Neuronal stem cell (in vitro differentiated cells): ENCODE results near the gene ARHGEF7. TPM values are rescaled to one million over a fixed set of nuclear protein-coding genes. Genes with fewer than 3 reads are reported as not detected.

Experiments used
- DNase-seq: peaks from one replicate; pipeline ENCODE4 v3.0.0-alpha.2; 2013; ENCODE audit warnings: low spot score
- H2AFZ ChIP-seq: one replicate; pipeline ENCODE4 v1.6.1; 2013; ENCODE audit warnings: mild to moderate bottlenecking, low read length, inconsistent platforms
- H2AK5ac ChIP-seq: 2 replicates; pipeline ENCODE4 v1.6.1; 2013; ENCODE audit warnings: low read depth, mild to moderate bottlenecking, inconsistent platforms, low read length, moderate library complexity, mixed read lengths
- H2BK120ac ChIP-seq: 2 replicates; pipeline ENCODE4 v1.6.1; 2013; ENCODE audit warnings: low read depth, mild to moderate bottlenecking, inconsistent platforms, low read length, moderate library complexity, mixed read lengths
- H2BK12ac ChIP-seq: one replicate; pipeline ENCODE4 v1.6.1; 2013; ENCODE audit warnings: low read length, inconsistent platforms
- H2BK15ac ChIP-seq: 2 replicates; pipeline ENCODE4 v1.6.1; 2013; ENCODE audit warnings: mild to moderate bottlenecking, low read length, inconsistent platforms, mixed read lengths
- H2BK5ac ChIP-seq: one replicate; pipeline ENCODE4 v1.6.1; 2013; ENCODE audit warnings: inconsistent platforms, mild to moderate bottlenecking, low read length, moderate library complexity
- H3K14ac ChIP-seq: one replicate; pipeline ENCODE4 v1.6.1; 2013; ENCODE audit warnings: low read length, inconsistent platforms
- H3K18ac ChIP-seq: 2 replicates; pipeline ENCODE4 v1.6.1; 2013; ENCODE audit warnings: low read length, inconsistent platforms
- H3K23ac ChIP-seq: 2 replicates; pipeline ENCODE4 v1.6.1; 2013; ENCODE audit warnings: low read depth, mild to moderate bottlenecking, mixed read lengths, low read length, inconsistent platforms; ENCODE audit not compliant: poor library complexity
- H3K27ac ChIP-seq: replicated peaks from 3 replicates; pipeline ENCODE4 v1.5.1; 2013; ENCODE audit warnings: low read length, inconsistent platforms
- H3K27me3 ChIP-seq, 3 experiments: 2 replicates each; pipeline ENCODE4 v1.6.1; 2013; ENCODE audit warnings: low read length in 3 of 3, mild to moderate bottlenecking in 2 of 3, inconsistent platforms in 1 of 3, low read depth in 1 of 3, mixed read lengths in 1 of 3, moderate library complexity in 1 of 3; ENCODE audit not compliant: control insufficient read depth in 3 of 3, insufficient read depth in 3 of 3
- H3K36me3 ChIP-seq, 2 donors: replicated peaks in 1 of 2; 2 replicates each; pipeline ENCODE4 v1.6.1; 2013; ENCODE audit warnings: low read length in 2 of 2; ENCODE audit not compliant: control insufficient read depth in 2 of 2, insufficient read depth in 2 of 2
- H3K4ac ChIP-seq: 2 replicates; pipeline ENCODE4 v1.6.1; 2013; ENCODE audit warnings: inconsistent platforms, mild to moderate bottlenecking, low read length, moderate library complexity
- H3K4me1 ChIP-seq, 2 donors: 1 replicate in 1 of 2; 2 replicates in 1 of 2; pipeline ENCODE4 v1.6.1; 2013; ENCODE audit warnings: low read length in 2 of 2, low read depth in 1 of 2; ENCODE audit not compliant: control insufficient read depth in 2 of 2, insufficient read depth in 1 of 2
- H3K4me2 ChIP-seq: one replicate; pipeline ENCODE4 v1.6.1; 2013; ENCODE audit warnings: mild to moderate bottlenecking, low read length, inconsistent platforms; ENCODE audit not compliant: insufficient read depth, poor library complexity, severe bottlenecking
- H3K4me3 ChIP-seq, 2 donors: 2 replicates each; pipeline ENCODE4 v1.5.1; 2013; ENCODE audit warnings: low read length in 2 of 2, mild to moderate bottlenecking in 2 of 2, inconsistent platforms in 1 of 2, moderate library complexity in 1 of 2
- H3K79me1 ChIP-seq: one replicate; pipeline ENCODE4 v1.6.1; 2013; ENCODE audit warnings: low read depth, mild to moderate bottlenecking, inconsistent platforms, low read length, moderate library complexity
- H3K9ac ChIP-seq: one replicate; pipeline ENCODE4 v1.6.1; 2013; ENCODE audit warnings: mild to moderate bottlenecking, low read depth, low read length, inconsistent platforms; ENCODE audit not compliant: poor library complexity
- H3K9me3 ChIP-seq, 2 donors: replicated peaks in 1 of 2; 2 replicates each; pipeline versions ENCODE3 to v1.6.1; 2013; ENCODE audit warnings: low read length in 2 of 2, mild to moderate bottlenecking in 2 of 2, inconsistent platforms in 1 of 2, low read depth in 1 of 2, mixed read lengths in 1 of 2, moderate library complexity in 1 of 2; ENCODE audit not compliant: control insufficient read depth in 2 of 2, insufficient read depth in 1 of 2
- H4K8ac ChIP-seq: one replicate; pipeline ENCODE4 v1.6.1; 2013; ENCODE audit warnings: low read depth, mild to moderate bottlenecking, inconsistent platforms, low read length, moderate library complexity
- H4K91ac ChIP-seq: one replicate; pipeline ENCODE4 v1.6.1; 2013; ENCODE audit warnings: low read length, low read depth, mild to moderate bottlenecking, inconsistent platforms; ENCODE audit not compliant: poor library complexity
- WGBS, 2 donors: extraction: QIAGEN DNeasy Blood & Tissue Kit; methylation state at CpG; one replicate each; pipeline ENCODE4 v1.1.7; 2013; ENCODE audit warnings: missing lambda C conversion rate in 2 of 2, mixed read lengths in 1 of 2; ENCODE audit not compliant: insufficient read length in 2 of 2, insufficient replicate concordance in 1 of 2; ENCODE audit errors: extremely low coverage in 2 of 2; 5-methylcytosine and 5-hydroxymethylcytosine counted together
- polyA plus RNA-seq, 2 experiments: library from polyadenylated mRNA; stranded (reverse); fragments of 200-250 nt; gene quantifications; one replicate each; pipeline ENCODE4 v1.2.3, GENCODE V29; 2013

Gene ARHGEF7, protein sequence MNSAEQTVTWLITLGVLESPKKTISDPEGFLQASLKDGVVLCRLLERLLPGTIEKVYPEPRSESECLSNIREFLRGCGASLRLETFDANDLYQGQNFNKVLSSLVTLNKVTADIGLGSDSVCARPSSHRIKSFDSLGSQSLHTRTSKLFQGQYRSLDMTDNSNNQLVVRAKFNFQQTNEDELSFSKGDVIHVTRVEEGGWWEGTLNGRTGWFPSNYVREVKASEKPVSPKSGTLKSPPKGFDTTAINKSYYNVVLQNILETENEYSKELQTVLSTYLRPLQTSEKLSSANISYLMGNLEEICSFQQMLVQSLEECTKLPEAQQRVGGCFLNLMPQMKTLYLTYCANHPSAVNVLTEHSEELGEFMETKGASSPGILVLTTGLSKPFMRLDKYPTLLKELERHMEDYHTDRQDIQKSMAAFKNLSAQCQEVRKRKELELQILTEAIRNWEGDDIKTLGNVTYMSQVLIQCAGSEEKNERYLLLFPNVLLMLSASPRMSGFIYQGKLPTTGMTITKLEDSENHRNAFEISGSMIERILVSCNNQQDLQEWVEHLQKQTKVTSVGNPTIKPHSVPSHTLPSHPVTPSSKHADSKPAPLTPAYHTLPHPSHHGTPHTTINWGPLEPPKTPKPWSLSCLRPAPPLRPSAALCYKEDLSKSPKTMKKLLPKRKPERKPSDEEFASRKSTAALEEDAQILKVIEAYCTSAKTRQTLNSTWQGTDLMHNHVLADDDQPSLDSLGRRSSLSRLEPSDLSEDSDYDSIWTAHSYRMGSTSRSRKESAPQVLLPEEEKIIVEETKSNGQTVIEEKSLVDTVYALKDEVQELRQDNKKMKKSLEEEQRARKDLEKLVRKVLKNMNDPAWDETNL
- polyA plus RNA-seq (2013, experiment 1 of 2): 43.9 TPM
- polyA plus RNA-seq (2013, experiment 2 of 2): 44.8 TPM

DNA sequence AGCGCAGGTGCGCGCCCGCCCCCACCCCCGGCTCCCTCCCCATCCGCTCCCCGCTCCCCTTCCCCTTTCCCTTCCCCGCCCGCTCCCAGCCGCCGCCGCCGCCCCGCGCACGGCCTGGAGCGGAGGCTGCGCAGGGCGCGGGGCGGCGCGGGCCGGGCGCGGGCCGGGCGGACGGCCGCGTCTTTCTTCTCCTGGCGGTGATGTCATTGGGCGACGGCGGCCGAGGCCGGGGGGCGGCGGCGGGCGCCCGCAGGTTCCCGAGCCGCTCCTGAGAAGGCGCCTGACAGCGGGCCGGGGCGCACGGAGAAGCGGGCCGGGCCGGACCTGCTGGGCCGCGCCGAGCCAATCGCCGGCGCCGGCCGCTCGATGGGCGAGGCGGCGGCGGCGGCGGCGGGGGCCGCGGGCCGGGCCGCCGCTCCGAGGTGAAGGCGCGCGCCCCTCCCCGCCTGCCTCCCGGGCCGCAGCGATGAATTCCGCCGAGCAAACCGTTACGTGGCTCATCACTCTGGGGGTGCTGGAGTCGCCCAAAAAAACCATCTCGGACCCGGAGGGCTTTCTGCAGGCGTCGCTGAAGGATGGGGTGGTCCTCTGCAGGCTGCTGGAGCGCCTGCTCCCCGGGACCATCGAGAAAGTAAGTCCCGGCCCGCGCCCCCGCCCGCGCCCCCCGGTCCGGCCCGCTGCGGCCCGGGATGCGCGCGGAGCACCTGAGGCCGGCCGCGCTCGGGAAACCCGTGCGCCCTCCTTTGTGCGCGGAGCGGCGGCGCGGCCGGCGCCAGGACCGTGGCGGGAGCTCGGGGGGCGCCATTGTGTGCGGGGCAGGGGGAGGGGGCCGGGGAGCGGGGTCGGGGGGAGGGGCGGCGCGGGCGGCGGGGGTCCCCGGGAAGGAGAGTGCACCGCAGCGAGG lies at the start of gene ARHGEF7:
Gene ARHGEF7 (plus strand): TSS at position 250 of the 904 bp plus-strand sequence. CDS start 217 bp downstream, at position 467.
- peak within 1 kb of the TSS; percentile 97 for H2AFZ ChIP-seq
- no CpG with 5 or more reads among the region's 137 CpGs for WGBS, 2 donors
- peak within 1 kb of the TSS; percentile 95 for H3K18ac ChIP-seq
- H3K14ac ChIP-seq: peak within 1 kb of the TSS; percentile 3
- no peak within 1 kb of the TSS for H3K23ac ChIP-seq
- peak within 1 kb of the TSS; percentile 58 for H2BK5ac ChIP-seq
- H2BK12ac ChIP-seq: no peak within 1 kb of the TSS
- H2BK15ac ChIP-seq: peak within 1 kb of the TSS; percentile 46
- H2AK5ac ChIP-seq: peak within 1 kb of the TSS; percentile 4
- H3K4me3 ChIP-seq: peak within 1 kb of the TSS; percentile 94 to 96
- H2BK120ac ChIP-seq: no peak within 1 kb of the TSS
- no peak within 1 kb of the TSS for H4K8ac ChIP-seq
- peaks cover 8 to 29% of the 10 kb centered on the region in 2 donors for H3K36me3 ChIP-seq
- DNase-seq: peak; percentile 43
- peak within 1 kb of the TSS; percentile 44 for H3K27ac ChIP-seq
- H4K91ac ChIP-seq: no peak within 1 kb of the TSS
- peaks cover 2 to 4% of the 10 kb centered on the region in 2 donors for H3K4me1 ChIP-seq
- H3K9me3 ChIP-seq: peaks cover 0 to 4% of the 10 kb centered on the region in 2 donors
- peak within 1 kb of the TSS; percentile 91 for H3K4me2 ChIP-seq
- peaks cover 4% of the 10 kb centered on the region for H3K79me1 ChIP-seq
- peak within 1 kb of the TSS; percentile 10 for H3K4ac ChIP-seq
- peak within 1 kb of the TSS; percentile 87 for H3K9ac ChIP-seq
- H3K27me3 ChIP-seq: peaks cover 0 to 15% (median 0%) of the 10 kb centered on the region in 3 experiments

- no peak overlapping the region for H2BK12ac ChIP-seq
- H3K4me3 ChIP-seq: no peak overlapping the region
- no peak overlapping the region for H2AK5ac ChIP-seq
- no peak overlapping the region for H3K4ac ChIP-seq
- no peak overlapping the region for H3K18ac ChIP-seq
- no peak for DNase-seq
- H3K9me3 ChIP-seq: peaks cover 0 to 2% of the 10 kb centered on the region in 2 donors
- no peak overlapping the region for H4K91ac ChIP-seq
- H2BK5ac ChIP-seq: no peak overlapping the region
- H3K36me3 ChIP-seq: no peaks in the 10 kb centered on the region
- no peak overlapping the region for H3K23ac ChIP-seq
- H3K27me3 ChIP-seq: peaks cover 0 to 53% (median 10%) of the 10 kb centered on the region in 3 experiments
- H3K4me1 ChIP-seq: peaks cover 0 to 3% of the 10 kb centered on the region in 2 donors
- H3K9ac ChIP-seq: no peak overlapping the region
- no peaks in the 10 kb centered on the region for H3K79me1 ChIP-seq
- H2BK15ac ChIP-seq: no peak overlapping the region
- no peak overlapping the region for H2AFZ ChIP-seq
- WGBS, 2 donors: no CpG with 5 or more reads among the region's 12 CpGs
- H4K8ac ChIP-seq: no peak overlapping the region
- H2BK120ac ChIP-seq: no peak overlapping the region
- no peak overlapping the region for H3K27ac ChIP-seq
- no peak overlapping the region for H3K4me2 ChIP-seq
- H3K14ac ChIP-seq: no peak overlapping the region
These were observed 49.4 kb upstream of the ARHGEF7 start for GRCh38 chr13:111065698-111066097.

- peaks cover 0 to 3% of the 10 kb centered on the region in 2 donors for H3K4me1 ChIP-seq
- peak overlapping the region; percentile 72 for H3K4me2 ChIP-seq
- no peak overlapping the region for H4K91ac ChIP-seq
- H2BK120ac ChIP-seq: no peak overlapping the region
- no peak overlapping the region for H3K23ac ChIP-seq
- no peak overlapping the region for H2BK5ac ChIP-seq
- no peak for DNase-seq
- H3K27ac ChIP-seq: no peak overlapping the region
- no peak overlapping the region for H3K14ac ChIP-seq
- no peaks in the 10 kb centered on the region for H3K79me1 ChIP-seq
- no peak overlapping the region for H3K18ac ChIP-seq
- no peak overlapping the region for H4K8ac ChIP-seq
- H3K4me3 ChIP-seq: no peak overlapping the region
- peaks cover 0 to 2% of the 10 kb centered on the region in 2 donors for H3K9me3 ChIP-seq
- WGBS, 2 donors: no CpG with 5 or more reads among the region's 22 CpGs
- no peak overlapping the region for H2BK12ac ChIP-seq
- no peak overlapping the region for H2AFZ ChIP-seq
- no peaks in the 10 kb centered on the region for H3K36me3 ChIP-seq
- H3K4ac ChIP-seq: no peak overlapping the region
- H3K9ac ChIP-seq: no peak overlapping the region
- H2BK15ac ChIP-seq: no peak overlapping the region
- no peak overlapping the region for H2AK5ac ChIP-seq
- H3K27me3 ChIP-seq: peaks cover 0 to 53% (median 10%) of the 10 kb centered on the region in 3 experiments
These were observed 48.6 kb upstream of the ARHGEF7 start for GRCh38 chr13:111066544-111066943.
